Right atrium auricular region (tissue), 2 donors: ENCODE data around the gene SLFN14. TPM values are rescaled to one million over a fixed set of nuclear protein-coding genes. Genes with fewer than 3 reads are reported as not detected.
A peak's percentile ranks its signal among the peaks of the same experiment; 100 is the strongest.

Experiments used
- DNase-seq: peaks from one replicate; pipeline ENCODE4 v3.0.0-alpha.2; 2019; ENCODE audit warnings: low spot score
- H3K27ac ChIP-seq, 2 donors: fragments of 200-600 bp; sonication (generic); 1 replicate in 1 of 2; 2 replicates in 1 of 2; pipeline ENCODE4 v1.5.1; 2016 to 2019
- H3K27me3 ChIP-seq, 2 donors: fragments of 200-600 bp; sonication (generic); one replicate each; pipeline versions ENCODE4 v1.5.1 to v1.6.0; 2017 to 2019
- H3K36me3 ChIP-seq: fragments of 200-600 bp; sonication (generic); one replicate; pipeline ENCODE4 v1.5.1; 2016
- H3K4me1 ChIP-seq, 2 donors: fragments of 200-600 bp; sonication (generic); one replicate each; pipeline versions ENCODE4 v1.5.1 to v1.6.0; 2017 to 2019
- H3K4me3 ChIP-seq, 2 donors: fragments of 200-600 bp; sonication (generic); 1 replicate in 1 of 2; 2 replicates in 1 of 2; pipeline ENCODE4 v1.5.1; 2017 to 2019; ENCODE audit warnings: mild to moderate bottlenecking in 1 of 2, moderate library complexity in 1 of 2
- H3K9me3 ChIP-seq, 2 donors: fragments of 200-600 bp; sonication (generic); one replicate each; pipeline ENCODE4 v1.5.1; 2019
- total RNA-seq, 2 donors: library from RNA; depleted of rRNA; stranded (reverse); fragments of >200 nt; gene quantifications; one replicate each; pipeline ENCODE4 v1.1.0, GENCODE V29; 2016
- TF ChIP-seq, protein P1 (sequence below), 2 donors: fragments of 200-600 bp; sonication (generic); IDR thresholded peaks; one replicate each; pipeline ENCODE4 v1.5.1; 2019; ENCODE audit warnings: antibody characterized with exemption in 2 of 2

The SLFN14 gene
- total RNA-seq, 2 donors from 2014 or later = not detected

DNA sequence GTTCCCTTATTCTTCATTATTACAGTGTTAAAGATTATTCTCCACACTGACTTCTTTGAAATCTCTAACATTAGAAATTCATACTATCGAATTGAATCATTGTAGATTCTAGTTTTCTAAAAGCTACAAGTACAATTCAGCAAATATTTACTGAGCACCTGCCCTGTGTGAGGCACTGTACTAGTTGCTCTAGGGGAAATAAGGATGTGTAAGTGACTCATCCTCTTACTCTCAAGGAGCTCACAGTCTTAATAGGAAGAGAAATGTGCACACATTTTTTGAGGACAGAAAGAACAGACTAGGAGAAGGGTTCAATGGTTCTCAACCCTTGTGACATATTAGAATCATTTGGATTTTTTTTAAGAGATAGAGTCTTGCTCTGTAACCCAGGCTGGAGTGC lies 15.5 kb downstream of the SLFN14 start:
- TF ChIP-seq, protein P1, sequence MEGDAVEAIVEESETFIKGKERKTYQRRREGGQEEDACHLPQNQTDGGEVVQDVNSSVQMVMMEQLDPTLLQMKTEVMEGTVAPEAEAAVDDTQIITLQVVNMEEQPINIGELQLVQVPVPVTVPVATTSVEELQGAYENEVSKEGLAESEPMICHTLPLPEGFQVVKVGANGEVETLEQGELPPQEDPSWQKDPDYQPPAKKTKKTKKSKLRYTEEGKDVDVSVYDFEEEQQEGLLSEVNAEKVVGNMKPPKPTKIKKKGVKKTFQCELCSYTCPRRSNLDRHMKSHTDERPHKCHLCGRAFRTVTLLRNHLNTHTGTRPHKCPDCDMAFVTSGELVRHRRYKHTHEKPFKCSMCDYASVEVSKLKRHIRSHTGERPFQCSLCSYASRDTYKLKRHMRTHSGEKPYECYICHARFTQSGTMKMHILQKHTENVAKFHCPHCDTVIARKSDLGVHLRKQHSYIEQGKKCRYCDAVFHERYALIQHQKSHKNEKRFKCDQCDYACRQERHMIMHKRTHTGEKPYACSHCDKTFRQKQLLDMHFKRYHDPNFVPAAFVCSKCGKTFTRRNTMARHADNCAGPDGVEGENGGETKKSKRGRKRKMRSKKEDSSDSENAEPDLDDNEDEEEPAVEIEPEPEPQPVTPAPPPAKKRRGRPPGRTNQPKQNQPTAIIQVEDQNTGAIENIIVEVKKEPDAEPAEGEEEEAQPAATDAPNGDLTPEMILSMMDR (IDR thresholded peaks at IDR 0.05) = no peak
- H3K4me3 ChIP-seq = no peak overlapping the region
- H3K4me1 ChIP-seq = peaks cover 0 to 2% of the 10 kb centered on the region in 2 donors
- H3K27me3 ChIP-seq = no peaks in the 10 kb centered on the region
- H3K36me3 ChIP-seq = no peaks in the 10 kb centered on the region
- H3K9me3 ChIP-seq = no peaks in the 10 kb centered on the region
- H3K27ac ChIP-seq = no peak overlapping the region
- no peak for DNase-seq

DNA sequence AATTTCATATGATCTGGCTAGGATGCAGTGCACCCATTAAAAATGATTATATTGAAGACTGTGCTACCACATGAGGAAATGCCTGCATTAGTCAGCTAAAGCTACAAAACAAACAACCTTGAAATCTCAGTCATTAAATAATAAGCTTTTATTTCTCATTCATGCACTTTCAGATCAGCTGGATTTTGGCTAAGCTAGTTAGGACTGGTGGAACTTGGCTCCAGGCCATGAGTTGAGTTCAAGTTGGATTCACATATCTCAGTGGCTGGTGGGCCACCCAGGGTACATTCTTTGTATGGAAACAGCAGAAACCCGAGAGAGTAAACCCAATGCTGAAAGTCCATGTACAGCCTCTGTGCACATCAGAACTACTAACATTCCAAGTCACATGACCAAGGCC lies 16.8 kb downstream of the SLFN14 start:
- Histone ChIP-seq H3K27ac (no peak overlapping the region), H3K9me3 (no peaks in the 10 kb centered on the region), H3K4me1 (peaks cover 3 to 7% of the 10 kb centered on the region in 2 donors), H3K4me3 (no peak overlapping the region), H3K36me3 (no peaks in the 10 kb centered on the region), H3K27me3 (no peaks in the 10 kb centered on the region)
- no peak for DNase-seq
- TF ChIP-seq, protein P1 (IDR thresholded peaks at IDR 0.05) = no peak

DNA sequence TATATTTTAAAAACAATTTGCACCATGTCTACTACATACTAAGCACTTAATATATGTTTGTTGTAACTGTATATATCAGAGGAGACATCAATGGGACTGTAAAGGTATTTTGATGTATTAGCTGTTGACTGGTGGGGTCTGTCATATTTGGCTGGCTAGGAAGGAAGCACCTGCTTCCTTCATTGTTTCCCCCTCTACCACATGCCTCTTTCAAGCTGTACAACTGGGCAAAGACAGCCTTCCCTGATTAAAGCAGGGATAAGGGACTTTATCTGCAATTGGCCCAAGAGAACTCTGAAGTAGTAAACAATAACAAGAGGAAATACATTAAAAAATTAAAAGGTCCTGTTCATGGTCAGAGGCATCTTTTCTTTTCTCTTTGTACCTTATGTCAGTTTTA lies 17.6 kb downstream of the SLFN14 start:
- no peak overlapping the region for H3K4me3 ChIP-seq
- no peaks in the 10 kb centered on the region for H3K36me3 ChIP-seq
- TF ChIP-seq, protein P1 (IDR thresholded peaks at IDR 0.05) = no peak
- DNase-seq = no peak
- peaks cover 3 to 10% of the 10 kb centered on the region in 2 donors for H3K4me1 ChIP-seq
- no peak overlapping the region for H3K27ac ChIP-seq
- no peaks in the 10 kb centered on the region for H3K9me3 ChIP-seq
- no peaks in the 10 kb centered on the region for H3K27me3 ChIP-seq

DNA sequence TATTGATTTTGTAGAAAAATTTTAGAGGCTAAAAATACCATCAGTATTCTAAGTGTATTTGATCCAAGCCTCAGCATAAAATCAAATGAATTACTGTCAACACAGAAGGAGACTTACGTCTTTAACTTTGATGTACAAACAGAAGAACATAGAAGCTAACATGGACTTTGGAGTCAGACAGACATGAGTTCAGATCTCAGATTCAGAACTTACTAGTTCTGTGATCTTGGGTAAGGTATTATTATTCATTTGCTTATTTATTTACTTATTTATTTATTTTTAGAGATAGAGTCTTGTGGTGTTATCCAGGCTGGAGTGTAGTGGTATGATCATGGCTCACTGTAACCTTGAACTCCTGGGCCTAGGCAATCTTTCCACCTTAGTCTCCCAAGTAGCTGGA lies 19.2 kb downstream of the SLFN14 start:
- Histone ChIP-seq H3K4me3 (no peak overlapping the region), H3K27me3 (no peaks in the 10 kb centered on the region), H3K9me3 (no peaks in the 10 kb centered on the region), H3K4me1 (peaks cover 3 to 23% of the 10 kb centered on the region in 2 donors), H3K36me3 (no peaks in the 10 kb centered on the region), H3K27ac (peak overlapping the region; percentile 58 to 62)
- TF ChIP-seq, protein P1 (IDR thresholded peaks at IDR 0.05) = no peak
- DNase-seq = no peak

DNA sequence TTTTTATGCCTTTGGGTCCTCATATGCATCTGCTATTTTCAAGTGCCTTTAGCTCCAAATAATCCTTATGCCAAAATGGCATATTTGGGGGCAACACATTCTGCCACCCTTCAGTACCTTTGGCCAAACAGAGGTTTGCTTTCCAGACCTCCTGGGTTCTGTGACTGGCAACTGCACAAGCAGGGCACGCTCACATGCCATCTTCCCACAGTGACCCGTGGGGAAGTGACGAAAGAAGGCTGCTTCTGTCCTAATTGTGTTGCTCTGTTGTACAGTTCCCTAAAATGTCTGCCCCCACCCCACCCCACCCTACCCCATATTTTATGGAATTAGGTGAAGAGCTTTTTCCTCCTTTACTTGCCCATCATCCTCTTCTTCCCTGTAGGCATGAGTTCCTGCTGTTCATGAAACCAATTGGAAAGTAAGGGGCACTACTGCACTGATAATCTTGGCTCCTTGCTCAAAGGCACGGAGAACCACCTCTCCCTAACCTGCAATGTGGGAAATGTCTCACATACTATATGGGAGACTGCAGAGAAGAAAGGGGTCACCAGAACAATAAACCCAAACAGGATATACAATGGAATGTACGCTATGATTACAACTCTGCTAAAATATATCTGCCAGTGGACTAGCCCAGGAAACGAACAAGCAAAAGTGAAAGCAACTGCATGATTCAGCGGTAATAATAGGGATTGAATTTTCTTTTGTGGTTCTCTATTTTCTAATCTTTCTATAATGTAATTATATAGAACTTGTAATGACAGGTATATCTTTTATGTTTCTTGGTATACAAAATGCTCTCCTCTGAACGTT lies 19.8 kb downstream of the SLFN14 start:
- Histone ChIP-seq H3K4me1 (peaks cover 3 to 23% of the 10 kb centered on the region in 2 donors), H3K27ac (peak overlapping the region; percentile 58 to 62), H3K9me3 (no peaks in the 10 kb centered on the region), H3K27me3 (no peaks in the 10 kb centered on the region), H3K4me3 (peak overlapping the region; percentile 7 to 31), H3K36me3 (no peaks in the 10 kb centered on the region)
- TF ChIP-seq, protein P1 (IDR thresholded peaks at IDR 0.05) = no peak
- DNase-seq = peak; percentile 63
